NCI-H1436 treated with DMSO at 0.1 percent for 48 hours (cell line): ENCODE data around the gene OCA2.
"Not testable (repeated sequence)": the region's sequence is repeated elsewhere in the genome, so short reads cannot be mapped to it uniquely, and the experiment has no call there.

Source experiments
- DNase-seq: peaks from one replicate; lab custom pipeline; 2025; lab: John Stamatoyannopoulos, UW

Gene OCA2

GRCh38 chr15:27870320-27870719, 228.8 kb downstream of the OCA2 start:
- DNase-seq: no peak

GRCh38 chr15:27869697-27870281, 229.3 kb downstream of the OCA2 start:
- no peak for DNase-seq

GRCh38 chr15:27868828-27869404, 230.2 kb downstream of the OCA2 start:
- no peak for DNase-seq

GRCh38 chr15:27867861-27868260, 231.3 kb downstream of the OCA2 start:
- no peak for DNase-seq

- no peak for DNase-seq
Measured at GRCh38 chr15:27866505-27867165, 232.5 kb downstream of the OCA2 start.

- DNase-seq: no peak
Measured at GRCh38 chr15:27865926-27866325, 233.2 kb downstream of the OCA2 start.

- DNase-seq: no peak
Measured at GRCh38 chr15:27865323-27865922, 233.7 kb downstream of the OCA2 start.

- no peak for DNase-seq
Measured at GRCh38 chr15:27864719-27865118, 234.4 kb downstream of the OCA2 start.

GRCh38 chr15:27864086-27864485, 235.0 kb downstream of the OCA2 start:
- no peak for DNase-seq

GRCh38 chr15:27863000-27863399, 236.1 kb downstream of the OCA2 start:
- DNase-seq: no peak

GRCh38 chr15:27861171-27861570, 237.9 kb downstream of the OCA2 start:
- DNase-seq: no peak

GRCh38 chr15:27855137-27855536, 244.0 kb downstream of the OCA2 start:
- DNase-seq: no peak

GRCh38 chr15:27854601-27855000, 244.5 kb downstream of the OCA2 start:
- no peak for DNase-seq

- DNase-seq: no peak
Measured at GRCh38 chr15:27853624-27854455, 245.3 kb downstream of the OCA2 start.

GRCh38 chr15:27851858-27852210, 247.3 kb downstream of the OCA2 start:
- no peak for DNase-seq

- DNase-seq: no peak
Measured at GRCh38 chr15:27850981-27851857, 247.9 kb downstream of the OCA2 start.

GRCh38 chr15:27850050-27850449, 249.1 kb downstream of the OCA2 start:
- no peak for DNase-seq

- not testable (repeated sequence) for DNase-seq
Measured at GRCh38 chr15:27848936-27849335, 250.2 kb downstream of the OCA2 start.

GRCh38 chr15:27847775-27848710, 251.1 kb downstream of the OCA2 start:
- DNase-seq: no peak

GRCh38 chr15:27846722-27847395, 252.3 kb downstream of the OCA2 start:
- no peak for DNase-seq
